Measurements from ENCODE around the gene NAPSA. TPM values are rescaled to one million over a fixed set of nuclear protein-coding genes. Genes with fewer than 3 reads are reported as not detected.

Gene NAPSA
- total and polyA plus RNA-seq, 9 of the 15 experiments (the other 6 are each of a cell fraction or from before 2014, with no cell fraction given): 0.25 to 1.9 (median 0.69) TPM

DNA sequence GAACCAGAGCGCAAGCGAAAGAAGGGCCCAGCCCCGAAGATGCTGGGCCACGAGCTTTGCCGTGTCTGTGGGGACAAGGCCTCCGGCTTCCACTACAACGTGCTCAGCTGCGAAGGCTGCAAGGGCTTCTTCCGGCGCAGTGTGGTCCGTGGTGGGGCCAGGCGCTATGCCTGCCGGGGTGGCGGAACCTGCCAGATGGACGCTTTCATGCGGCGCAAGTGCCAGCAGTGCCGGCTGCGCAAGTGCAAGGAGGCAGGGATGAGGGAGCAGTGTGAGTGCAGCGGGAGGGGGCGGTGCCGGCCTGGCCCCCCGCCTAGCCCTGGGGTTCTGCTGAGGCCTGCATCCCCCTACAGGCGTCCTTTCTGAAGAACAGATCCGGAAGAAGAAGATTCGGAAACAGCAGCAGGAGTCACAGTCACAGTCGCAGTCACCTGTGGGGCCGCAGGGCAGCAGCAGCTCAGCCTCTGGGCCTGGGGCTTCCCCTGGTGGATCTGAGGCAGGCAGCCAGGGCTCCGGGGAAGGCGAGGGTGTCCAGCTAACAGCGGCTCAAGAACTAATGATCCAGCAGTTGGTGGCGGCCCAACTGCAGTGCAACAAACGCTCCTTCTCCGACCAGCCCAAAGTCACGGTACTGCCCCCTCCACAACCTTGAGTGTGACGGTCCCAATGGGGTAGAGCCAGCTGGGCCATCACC lies 12.9 kb upstream of the NAPSA start (continued):
- TF ChIP-seq, protein P1, sequence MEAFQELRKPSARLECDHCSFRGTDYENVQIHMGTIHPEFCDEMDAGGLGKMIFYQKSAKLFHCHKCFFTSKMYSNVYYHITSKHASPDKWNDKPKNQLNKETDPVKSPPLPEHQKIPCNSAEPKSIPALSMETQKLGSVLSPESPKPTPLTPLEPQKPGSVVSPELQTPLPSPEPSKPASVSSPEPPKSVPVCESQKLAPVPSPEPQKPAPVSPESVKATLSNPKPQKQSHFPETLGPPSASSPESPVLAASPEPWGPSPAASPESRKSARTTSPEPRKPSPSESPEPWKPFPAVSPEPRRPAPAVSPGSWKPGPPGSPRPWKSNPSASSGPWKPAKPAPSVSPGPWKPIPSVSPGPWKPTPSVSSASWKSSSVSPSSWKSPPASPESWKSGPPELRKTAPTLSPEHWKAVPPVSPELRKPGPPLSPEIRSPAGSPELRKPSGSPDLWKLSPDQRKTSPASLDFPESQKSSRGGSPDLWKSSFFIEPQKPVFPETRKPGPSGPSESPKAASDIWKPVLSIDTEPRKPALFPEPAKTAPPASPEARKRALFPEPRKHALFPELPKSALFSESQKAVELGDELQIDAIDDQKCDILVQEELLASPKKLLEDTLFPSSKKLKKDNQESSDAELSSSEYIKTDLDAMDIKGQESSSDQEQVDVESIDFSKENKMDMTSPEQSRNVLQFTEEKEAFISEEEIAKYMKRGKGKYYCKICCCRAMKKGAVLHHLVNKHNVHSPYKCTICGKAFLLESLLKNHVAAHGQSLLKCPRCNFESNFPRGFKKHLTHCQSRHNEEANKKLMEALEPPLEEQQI (IDR thresholded peaks at IDR 0.05): no peak
- TF ChIP-seq SREBF2 (CRISPR knock-in tag; IDR thresholded peaks at IDR 0.05): no peak
- TF ChIP-seq ZNF354B (CRISPR knock-in tag; IDR thresholded peaks at IDR 0.05): no peak
- TF ChIP-seq, protein P2, sequence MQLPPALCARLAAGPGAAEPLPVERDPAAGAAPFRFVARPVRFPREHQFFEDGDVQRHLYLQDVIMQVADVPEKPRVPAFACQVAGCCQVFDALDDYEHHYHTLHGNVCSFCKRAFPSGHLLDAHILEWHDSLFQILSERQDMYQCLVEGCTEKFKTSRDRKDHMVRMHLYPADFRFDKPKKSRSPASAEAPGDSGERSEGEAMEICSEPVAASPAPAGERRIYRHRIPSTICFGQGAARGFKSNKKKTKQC (CRISPR knock-in tag; IDR thresholded peaks at IDR 0.05): 0 out of 2 replicates have a peak, but pooled peaks have one; percentile 22
- TF ChIP-seq CSDE1 (IDR thresholded peaks at IDR 0.05): no peak
- no peak for TF ChIP-seq CHD1 (IDR thresholded peaks at IDR 0.05; ENCODE audit: low read length)

DNA sequence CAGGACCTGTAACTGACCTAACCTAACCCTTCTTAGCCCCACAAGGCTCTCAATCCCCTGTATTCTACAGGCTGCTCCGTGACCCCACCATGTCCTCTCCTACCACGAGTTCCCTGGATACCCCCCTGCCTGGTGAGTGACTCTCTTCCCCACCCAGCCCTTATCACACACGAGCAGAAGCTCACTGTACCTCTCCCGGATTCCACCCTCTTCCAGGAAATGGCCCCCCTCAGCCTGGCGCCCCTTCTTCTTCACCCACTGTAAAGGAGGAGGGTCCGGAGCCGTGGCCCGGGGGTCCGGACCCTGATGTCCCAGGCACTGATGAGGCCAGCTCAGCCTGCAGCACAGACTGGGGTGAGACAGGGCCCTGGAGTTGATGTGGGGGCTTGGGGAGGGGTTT lies 12.1 kb upstream of the NAPSA start:
- intact Hi-C loops (cut with micrococcal nuclease): loop anchor here (5.0 kb wide), 1 partner anchor 280 kb away; no protein-coding TSS in a partner anchor
- peaks cover 52% of the 10 kb centered on the region; the same call in 2 of the 3 replicates for H3K36me3 ChIP-seq (ENCODE audit: control insufficient read depth, insufficient read depth, low read length)
- 0% methylated on average over 7 of the region's 9 CpGs for WGBS (ENCODE audit: insufficient coverage, low coverage, missing lambda C conversion rate)
- in situ Hi-C loops (cut with MboI): no loop called here
- H3K9ac ChIP-seq (ENCODE audit: insufficient read depth in 1 of 2, low read depth in 2 of 2, low read length in 2 of 2): peak overlapping the region; percentile 69 to 86
- no peaks in the 10 kb centered on the region for H3K27me3 ChIP-seq (ENCODE audit: control insufficient read depth in 2 of 2, insufficient read depth in 2 of 2, low read length in 2 of 2)
- peak overlapping the region; percentile 77 for H3K27ac ChIP-seq (ENCODE audit: extremely low read depth, low read depth, low read length)
- H3K79me2 ChIP-seq (ENCODE audit: control insufficient read depth, insufficient read depth, low read length): peaks cover 29% of the 10 kb centered on the region
- ChIA-PET CTCF (ENCODE audit: low intra/inter-chr PET ratio) (no interaction called here), POLR2A (interaction anchor here (1.1 kb wide), 1 partner anchor 73 kb away, joined by 3 read pairs; no protein-coding TSS in a partner anchor)
- no peaks in the 10 kb centered on the region for H3K9me1 ChIP-seq (ENCODE audit: control insufficient read depth, insufficient read depth, low read length)
- FAIRE-seq (no peak), ATAC-seq (peak; percentile 2; the same call in 2 of the 3 replicates), DNase-seq (ENCODE audit: extremely low read depth in 1 of 4, low spot score in 3 of 4) (peak; percentile 49 to 83 (median 63))
- peaks cover 28 to 58% of the 10 kb centered on the region in 2 experiments for H3K4me1 ChIP-seq (replicated peaks in 1 of 2; ENCODE audit: control insufficient read depth in 2 of 2, insufficient read depth in 2 of 2, low read length in 2 of 2)
- H3K4me3 ChIP-seq: peak overlapping the region; percentile 43
- H3K4me2 ChIP-seq (ENCODE audit: insufficient read depth, low read length): peak overlapping the region; percentile 86
- peaks cover 2% of the 10 kb centered on the region for H4K20me1 ChIP-seq (replicated peaks; ENCODE audit: control insufficient read depth, insufficient read depth, low read length)
- H2AFZ ChIP-seq (ENCODE audit: low read depth, low read length): no peak overlapping the region
- BruUV-seq (replicated peaks): no TSS peak
- H3K9me3 ChIP-seq (replicated peaks; ENCODE audit: control insufficient read depth, insufficient read depth, low read depth, low read length): no peaks in the 10 kb centered on the region
- TF ChIP-seq, protein P3, sequence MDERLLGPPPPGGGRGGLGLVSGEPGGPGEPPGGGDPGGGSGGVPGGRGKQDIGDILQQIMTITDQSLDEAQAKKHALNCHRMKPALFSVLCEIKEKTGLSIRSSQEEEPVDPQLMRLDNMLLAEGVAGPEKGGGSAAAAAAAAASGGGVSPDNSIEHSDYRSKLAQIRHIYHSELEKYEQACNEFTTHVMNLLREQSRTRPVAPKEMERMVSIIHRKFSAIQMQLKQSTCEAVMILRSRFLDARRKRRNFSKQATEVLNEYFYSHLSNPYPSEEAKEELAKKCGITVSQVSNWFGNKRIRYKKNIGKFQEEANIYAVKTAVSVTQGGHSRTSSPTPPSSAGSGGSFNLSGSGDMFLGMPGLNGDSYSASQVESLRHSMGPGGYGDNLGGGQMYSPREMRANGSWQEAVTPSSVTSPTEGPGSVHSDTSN (CRISPR knock-in tag; IDR thresholded peaks at IDR 0.05; ENCODE audit: low read depth): no peak
- TF ChIP-seq, protein P3 (tag; conservative IDR thresholded peaks at IDR 0.05; ENCODE audit: low read depth): no peak
- no peak for TF ChIP-seq RBFOX2 (IDR thresholded peaks at IDR 0.05; ENCODE audit: low read depth, low read length)
- TF ChIP-seq, protein P4, sequence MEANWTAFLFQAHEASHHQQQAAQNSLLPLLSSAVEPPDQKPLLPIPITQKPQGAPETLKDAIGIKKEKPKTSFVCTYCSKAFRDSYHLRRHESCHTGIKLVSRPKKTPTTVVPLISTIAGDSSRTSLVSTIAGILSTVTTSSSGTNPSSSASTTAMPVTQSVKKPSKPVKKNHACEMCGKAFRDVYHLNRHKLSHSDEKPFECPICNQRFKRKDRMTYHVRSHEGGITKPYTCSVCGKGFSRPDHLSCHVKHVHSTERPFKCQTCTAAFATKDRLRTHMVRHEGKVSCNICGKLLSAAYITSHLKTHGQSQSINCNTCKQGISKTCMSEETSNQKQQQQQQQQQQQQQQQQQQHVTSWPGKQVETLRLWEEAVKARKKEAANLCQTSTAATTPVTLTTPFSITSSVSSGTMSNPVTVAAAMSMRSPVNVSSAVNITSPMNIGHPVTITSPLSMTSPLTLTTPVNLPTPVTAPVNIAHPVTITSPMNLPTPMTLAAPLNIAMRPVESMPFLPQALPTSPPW (CRISPR knock-in tag; IDR thresholded peaks at IDR 0.05): peak; percentile 55
- no peak for TF ChIP-seq PHB (CRISPR knock-in tag; IDR thresholded peaks at IDR 0.05)
- no peak for TF ChIP-seq GABPA (tag; conservative IDR thresholded peaks at IDR 0.05; ENCODE audit: low read depth)
- peak; percentile 22; the same call in 1 of the 2 replicates for TF ChIP-seq NCOA1 (IDR thresholded peaks at IDR 0.05; ENCODE audit: low read depth)
- no peak for TF ChIP-seq HDGF (IDR thresholded peaks at IDR 0.05)

All from K562 (cell line).